Measurements from ENCODE around the gene MMP11. TPM values are rescaled to one million over a fixed set of nuclear protein-coding genes. Genes with fewer than 3 reads are reported as not detected.
A peak's percentile ranks its signal among the peaks of the same experiment; 100 is the strongest.

The MMP11 gene
- total RNA-seq, 1 donor from 2014 or later = 0.34 TPM

- Mint-ChIP-seq H3K27ac (no peak overlapping the region), H3K36me3 (ENCODE audit: low read depth) (peaks cover 9% of the 10 kb centered on the region), H3K9me3 (no peaks in the 10 kb centered on the region), H3K27me3 (ENCODE audit: insufficient read depth) (no peaks in the 10 kb centered on the region), H3K4me3 (peak overlapping the region; percentile 54), H3K4me1 (ENCODE audit: low read depth) (peaks cover 25% of the 10 kb centered on the region)
- intact Hi-C loops (cut with micrococcal nuclease) = no loop called here
- no peak for DNase-seq (ENCODE audit: low spot score)
Observed at GRCh38 chr22:23763954-23764353, 8.7 kb upstream of the MMP11 start.

GRCh38 chr22:23764899-23765881 is 7.5 kb upstream of the MMP11 start:
- Mint-ChIP-seq H3K9me3 (no peaks in the 10 kb centered on the region), H3K4me3 (peak overlapping the region; percentile 51)

DNA sequence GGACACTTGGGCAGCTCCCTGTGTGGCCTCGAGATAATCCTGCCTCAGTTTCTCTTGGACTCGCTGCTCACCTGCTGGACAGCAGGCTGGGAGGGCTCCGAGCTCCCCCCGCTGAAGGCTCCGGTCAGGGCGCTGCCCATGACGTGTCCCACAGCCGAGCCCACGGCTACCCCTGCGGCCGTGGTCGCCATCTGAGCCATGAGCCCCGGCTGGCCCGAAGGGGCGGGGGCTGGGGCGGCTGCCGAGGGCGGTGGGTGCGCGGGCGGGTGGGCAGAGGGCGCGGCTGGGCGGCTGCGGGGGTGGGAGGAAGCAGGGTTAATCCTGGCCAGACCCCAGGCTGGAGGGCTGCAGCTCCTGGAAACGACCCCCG is 5.4 kb upstream of the MMP11 start:
- H3K4me3 Mint-ChIP-seq = peak overlapping the region; percentile 81
- peak overlapping the region; percentile 55 for H3K27ac Mint-ChIP-seq
- no peak for DNase-seq (ENCODE audit: low spot score)
- peaks cover 29% of the 10 kb centered on the region for H3K4me1 Mint-ChIP-seq (ENCODE audit: low read depth)
- peaks cover 6% of the 10 kb centered on the region for H3K27me3 Mint-ChIP-seq (ENCODE audit: insufficient read depth)
- intact Hi-C loops (cut with micrococcal nuclease) = loop anchor here (1.0 to 5.0 kb wide), 5 partner anchors 20 to 225 kb away; no protein-coding TSS in a partner anchor
- H3K36me3 Mint-ChIP-seq (ENCODE audit: low read depth) = peaks cover 9% of the 10 kb centered on the region
- H3K9me3 Mint-ChIP-seq = no peaks in the 10 kb centered on the region

More at GRCh38 chr22:23764899-23765881, 7.5 kb upstream of the MMP11 start:
- Mint-ChIP-seq H3K27ac (no peak overlapping the region), H3K27me3 (ENCODE audit: insufficient read depth) (no peaks in the 10 kb centered on the region), H3K36me3 (ENCODE audit: low read depth) (peaks cover 9% of the 10 kb centered on the region), H3K4me1 (ENCODE audit: low read depth) (peaks cover 25% of the 10 kb centered on the region)
- intact Hi-C loops (cut with micrococcal nuclease) = loop anchor here (5.0 kb wide), 3 partner anchors 147 to 223 kb away; no protein-coding TSS in a partner anchor
- DNase-seq (ENCODE audit: low spot score) = no peak

DNA sequence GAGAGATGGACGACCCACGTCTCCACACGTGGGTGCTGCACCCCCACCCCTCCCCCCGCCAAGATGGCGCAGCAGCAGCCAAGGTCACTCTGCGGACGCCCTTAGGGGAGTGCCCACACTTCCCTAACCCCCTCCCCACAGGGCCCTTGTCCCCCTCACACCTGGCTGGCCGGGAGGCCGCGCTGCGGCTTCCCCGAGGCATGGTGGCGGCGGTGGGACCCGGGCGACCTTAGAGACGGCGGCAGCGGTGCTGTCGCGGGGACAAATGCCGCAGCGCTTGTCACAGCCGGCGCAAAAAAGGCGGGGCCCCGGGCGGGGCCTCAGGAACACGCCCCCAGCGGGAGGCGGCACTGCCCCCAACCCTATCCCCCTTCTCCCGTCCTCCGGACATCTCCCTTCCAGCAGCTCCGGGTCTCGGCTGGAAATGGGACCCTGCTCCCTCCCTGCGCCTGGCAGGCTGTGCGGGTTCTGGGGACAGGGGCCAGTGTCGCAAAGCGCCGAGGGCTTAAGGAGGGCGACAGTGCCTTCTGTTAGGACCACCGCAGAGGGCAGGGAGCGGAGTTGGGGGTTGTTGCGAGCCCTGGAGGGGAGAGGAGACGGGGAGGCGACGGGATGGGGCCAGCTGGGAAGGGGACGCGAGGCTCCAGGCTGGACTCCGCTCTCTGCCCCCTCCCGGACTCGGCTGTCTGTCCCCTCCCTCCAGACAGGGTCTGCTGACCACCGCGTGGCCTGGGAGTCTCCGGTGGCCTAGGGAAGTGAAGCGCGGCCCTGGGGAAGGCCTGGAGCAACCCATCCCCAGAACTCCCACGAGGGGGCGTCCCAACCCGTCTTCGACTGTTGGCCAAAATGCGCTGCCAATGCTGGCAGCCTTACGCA is 4.7 kb upstream of the MMP11 start, which contains the start of gene CHCHD10:
Gene CHCHD10, minus strand, starts transcription at position 300 of the 876 bp plus-strand sequence. Its CDS starts 98 bp downstream, at position 202.
- H3K4me3 Mint-ChIP-seq = peak within 1 kb of the TSS; percentile 86
- peaks cover 24% of the 10 kb centered on the region for H3K4me1 Mint-ChIP-seq (ENCODE audit: low read depth)

DNA sequence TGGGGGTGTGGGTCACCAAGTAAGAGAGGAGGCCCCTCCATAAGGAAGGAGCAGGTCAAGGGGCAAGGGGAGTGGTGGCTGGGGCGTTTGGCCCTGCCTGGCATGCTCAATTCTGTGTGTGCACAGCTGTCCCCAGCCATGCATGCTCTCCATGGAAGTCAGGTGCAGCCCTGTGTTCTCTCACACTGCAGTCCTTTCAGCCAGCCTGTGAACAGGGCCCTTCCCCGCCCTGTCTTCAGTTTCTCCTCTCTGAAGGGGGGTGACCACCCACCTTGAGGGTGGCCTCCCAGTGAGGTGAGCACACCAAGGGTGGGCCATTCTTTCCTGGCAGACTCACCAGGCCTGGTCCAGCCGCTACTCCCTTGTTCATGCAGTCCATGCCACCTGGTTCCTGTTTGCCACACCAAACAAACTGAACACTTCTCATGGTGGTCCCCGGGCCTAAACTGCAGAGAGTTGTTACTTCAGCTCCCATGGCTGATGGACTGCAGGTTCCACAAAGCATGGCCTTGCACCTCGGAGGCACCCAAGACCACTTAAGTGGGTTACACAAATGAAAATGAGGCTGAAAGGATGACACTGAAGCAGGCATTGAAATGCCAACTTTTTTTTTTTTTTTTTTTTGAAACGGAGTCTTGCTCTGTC is 3.2 kb upstream of the MMP11 start:
- H3K4me1 Mint-ChIP-seq (ENCODE audit: low read depth) = peaks cover 14% of the 10 kb centered on the region
- peaks cover 14% of the 10 kb centered on the region for H3K27me3 Mint-ChIP-seq (ENCODE audit: insufficient read depth)
- peak overlapping the region; percentile 37 for H3K4me3 Mint-ChIP-seq
- H3K27ac Mint-ChIP-seq = peak overlapping the region; percentile 63
- no peaks in the 10 kb centered on the region for H3K9me3 Mint-ChIP-seq
- DNase-seq (ENCODE audit: low spot score) = no peak
- intact Hi-C loops (cut with micrococcal nuclease) = loop anchor here (5.0 kb wide), 3 partner anchors 143 to 227 kb away; no protein-coding TSS in a partner anchor
- peaks cover 6% of the 10 kb centered on the region for H3K36me3 Mint-ChIP-seq (ENCODE audit: low read depth)

More for the DNA sequence above, 4.7 kb upstream of the MMP11 start, which contains the start of gene CHCHD10:
- Mint-ChIP-seq H3K27me3 (ENCODE audit: insufficient read depth) (peaks cover 6% of the 10 kb centered on the region), H3K36me3 (ENCODE audit: low read depth) (peaks cover 9% of the 10 kb centered on the region), H3K27ac (peak within 1 kb of the TSS; percentile 67), H3K9me3 (no peaks in the 10 kb centered on the region)
- intact Hi-C loops (cut with micrococcal nuclease) = loop anchor here (1.0 to 5.0 kb wide), 7 partner anchors 19 to 226 kb away; partner anchors contain the start of gene DERL3
- peak; percentile 77 for DNase-seq (ENCODE audit: low spot score)

GRCh38 chr22:23772315-23772648 is 367 bp upstream of the MMP11 start:
- H3K27me3 Mint-ChIP-seq (ENCODE audit: insufficient read depth) = peaks cover 19% of the 10 kb centered on the region
- intact Hi-C loops (cut with micrococcal nuclease) = loop anchor here (1.0 kb wide), 1 partner anchor 15 kb away; no protein-coding TSS in a partner anchor
- no peaks in the 10 kb centered on the region for H3K36me3 Mint-ChIP-seq (ENCODE audit: low read depth)
- no peaks in the 10 kb centered on the region for H3K9me3 Mint-ChIP-seq
- H3K27ac Mint-ChIP-seq = no peak overlapping the region
- peaks cover 4% of the 10 kb centered on the region for H3K4me1 Mint-ChIP-seq (ENCODE audit: low read depth)
- no peak for DNase-seq (ENCODE audit: low spot score)
- H3K4me3 Mint-ChIP-seq = peak overlapping the region; percentile 57

- Mint-ChIP-seq H3K27me3 (ENCODE audit: insufficient read depth) (peaks cover 19% of the 10 kb centered on the region), H3K27ac (no peak overlapping the region), H3K9me3 (no peaks in the 10 kb centered on the region), H3K36me3 (ENCODE audit: low read depth) (no peaks in the 10 kb centered on the region), H3K4me1 (ENCODE audit: low read depth) (peaks cover 4% of the 10 kb centered on the region), H3K4me3 (peak overlapping the region; percentile 4)
- intact Hi-C loops (cut with micrococcal nuclease) = no loop called here
- DNase-seq (ENCODE audit: low spot score) = no peak
Observed at GRCh38 chr22:23773483-23774113, 949 bp downstream of the MMP11 start.

GRCh38 chr22:23774114-23774921 is 1.7 kb downstream of the MMP11 start:
- Mint-ChIP-seq H3K4me3 (no peak overlapping the region), H3K27ac (peak overlapping the region; percentile 40), H3K9me3 (no peaks in the 10 kb centered on the region), H3K4me1 (ENCODE audit: low read depth) (peaks cover 4% of the 10 kb centered on the region), H3K36me3 (ENCODE audit: low read depth) (no peaks in the 10 kb centered on the region), H3K27me3 (ENCODE audit: insufficient read depth) (peaks cover 19% of the 10 kb centered on the region)
- intact Hi-C loops (cut with micrococcal nuclease) = no loop called here
- DNase-seq (ENCODE audit: low spot score) = no peak

GRCh38 chr22:23774922-23775436 is 2.3 kb downstream of the MMP11 start:
- no peaks in the 10 kb centered on the region for H3K36me3 Mint-ChIP-seq (ENCODE audit: low read depth)
- H3K4me1 Mint-ChIP-seq (ENCODE audit: low read depth) = peaks cover 4% of the 10 kb centered on the region
- intact Hi-C loops (cut with micrococcal nuclease) = no loop called here

GRCh38 chr22:23775779-23776375 is 3.2 kb downstream of the MMP11 start:
- Mint-ChIP-seq H3K27me3 (ENCODE audit: insufficient read depth) (peaks cover 19% of the 10 kb centered on the region), H3K4me1 (ENCODE audit: low read depth) (peaks cover 4% of the 10 kb centered on the region), H3K27ac (no peak overlapping the region), H3K36me3 (ENCODE audit: low read depth) (no peaks in the 10 kb centered on the region), H3K4me3 (no peak overlapping the region), H3K9me3 (no peaks in the 10 kb centered on the region)
- intact Hi-C loops (cut with micrococcal nuclease) = no loop called here
- DNase-seq (ENCODE audit: low spot score) = no peak

More at GRCh38 chr22:23774922-23775436, 2.3 kb downstream of the MMP11 start:
- Mint-ChIP-seq H3K9me3 (no peaks in the 10 kb centered on the region), H3K4me3 (no peak overlapping the region), H3K27ac (no peak overlapping the region), H3K27me3 (ENCODE audit: insufficient read depth) (peaks cover 19% of the 10 kb centered on the region)
- DNase-seq (ENCODE audit: low spot score) = no peak

All from activated T-helper 1 cell treated with anti-CD3 and anti-CD28 coated beads, Interleukin-12 subunit alpha, Interleukin-12 subunit beta, Interleukin-2, Interleukin-4 antibody, amounts not matched to agents 30 ng/mL and 10 ng/mL and 1 ng/mL, durations not matched to agents 14 hours and 24 hours and 36 hours (primary cell).